ENCODE data around the gene LIMS2. TPM values are rescaled to one million over a fixed set of nuclear protein-coding genes. Genes with fewer than 3 reads are reported as not detected.

LIMS2 gene
- total and polyA plus RNA-seq, 4 donors: 6.0 to 177 (median 73.3) TPM

DNA sequence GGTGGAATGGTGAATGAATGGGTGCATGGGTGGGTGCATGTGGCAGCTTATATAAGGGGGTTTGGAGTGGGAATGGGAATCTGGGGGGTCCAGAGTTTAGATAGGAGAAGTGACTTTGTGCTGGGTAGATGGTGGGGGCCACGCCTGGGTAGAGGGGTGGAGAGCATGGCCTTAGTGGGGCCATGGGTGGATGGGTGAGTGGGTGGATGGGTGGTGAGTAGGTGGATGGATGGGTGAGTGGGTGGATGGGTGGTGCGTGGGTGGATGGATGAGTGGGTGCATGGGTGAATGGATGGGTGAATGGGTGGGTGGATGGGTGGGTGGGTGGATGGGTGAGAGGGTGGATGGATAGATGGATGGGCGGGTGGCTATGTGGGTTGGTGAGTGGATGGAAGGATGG lies 86.0 kb downstream of the LIMS2 start:
- Histone ChIP-seq H3K4me3 (ENCODE audit: low read depth, low read length) (no peak overlapping the region), H3K9me3 (ENCODE audit: control insufficient read depth, insufficient read depth, low read length) (no peaks in the 10 kb centered on the region), H3K27me3 (ENCODE audit: control insufficient read depth, insufficient read depth, low read length) (no peaks in the 10 kb centered on the region), H3K27ac (ENCODE audit: low read depth, low read length) (no peak overlapping the region), H3K4me1 (ENCODE audit: control insufficient read depth, insufficient read depth, low read length) (peaks cover 22% of the 10 kb centered on the region), H3K36me3 (ENCODE audit: control insufficient read depth, insufficient read depth, low read length) (no peaks in the 10 kb centered on the region)
- 93% methylated on average over 2 of the region's 3 CpGs for WGBS (ENCODE audit: insufficient coverage)
- DNase-seq (ENCODE audit: low read depth in 4 of 6, low spot score in 6 of 6): no peak

Other genes starting within 250 kb of the LIMS2 start
- 10 to 100 TPM; 36.0 to 53.2 TPM for gene IWS1, start 149.0 kb downstream of the LIMS2 start, total RNA-seq
- 10 to 100 TPM; 48.3 to 53.5 TPM for gene IWS1, start 149.0 kb downstream of the LIMS2 start, polyA plus RNA-seq (ENCODE audit: insufficient read length in 2 of 2)
- 1 to 10 TPM; 1.8 to 4.3 TPM for gene MYO7B, start 139.8 kb downstream of the LIMS2 start, total RNA-seq
- gene MYO7B, start 139.8 kb downstream of the LIMS2 start, polyA plus RNA-seq (ENCODE audit: insufficient read length in 2 of 2): 10 to 100 TPM; 10.6 to 20.0 TPM
- gene GPR17, start 29.4 kb downstream of the LIMS2 start, total RNA-seq: 10 to 100 TPM; 36.6 to 43.7 TPM
- 100 to 1,000 TPM; 253 to 376 TPM for gene GPR17, start 29.4 kb downstream of the LIMS2 start, polyA plus RNA-seq (ENCODE audit: insufficient read length in 2 of 2)
- gene SFT2D3, start 26.0 kb upstream of the LIMS2 start, total RNA-seq: 1 to 10 TPM; 6.5 to 9.8 TPM
- gene SFT2D3, start 26.0 kb upstream of the LIMS2 start, polyA plus RNA-seq (ENCODE audit: insufficient read length in 2 of 2): not detected
- 10 to 100 TPM; 44.7 to 59.1 TPM for gene WDR33, start 135.6 kb upstream of the LIMS2 start, total RNA-seq
- 10 to 100 TPM; 37.4 to 40.3 TPM for gene WDR33, start 135.6 kb upstream of the LIMS2 start, polyA plus RNA-seq (ENCODE audit: insufficient read length in 2 of 2)
- gene POLR2D, start 182.6 kb upstream of the LIMS2 start, total RNA-seq: 10 to 100 TPM; 24.1 to 31.0 TPM
- 10 to 100 TPM; 34.1 to 37.0 TPM for gene POLR2D, start 182.6 kb upstream of the LIMS2 start, polyA plus RNA-seq (ENCODE audit: insufficient read length in 2 of 2)
- 10 to 100 TPM; 13.0 to 16.0 TPM for gene AMMECR1L, start 210.4 kb upstream of the LIMS2 start, total RNA-seq
- gene AMMECR1L, start 210.4 kb upstream of the LIMS2 start, polyA plus RNA-seq (ENCODE audit: insufficient read length in 2 of 2): 10 to 100 TPM; 18.8 to 19.3 TPM